Nephron (organoid): ENCODE data around the gene C1orf21.

Experiments
- H3K27ac Mint-ChIP-seq, 3 experiments: 2 replicates each; pipeline ENCODE4 v1.8.0; 2020; ENCODE audit warnings: mixed read lengths in 3 of 3, mild to moderate bottlenecking in 2 of 3, moderate library complexity in 1 of 3
- H3K27me3 Mint-ChIP-seq: 2 replicates; pipeline ENCODE4 v1.8.0; 2021; ENCODE audit warnings: low read depth, mild to moderate bottlenecking, moderate library complexity, mixed read lengths
- H3K36me3 Mint-ChIP-seq: 2 replicates; pipeline ENCODE4 v1.8.0; 2020; ENCODE audit warnings: low read depth, mixed read lengths
- H3K4me1 Mint-ChIP-seq: 2 replicates; pipeline ENCODE4 v1.8.0; 2020; ENCODE audit warnings: mixed read lengths
- H3K4me3 Mint-ChIP-seq, 3 experiments: 2 replicates each; pipeline ENCODE4 v1.8.0; 2020; ENCODE audit warnings: mild to moderate bottlenecking in 3 of 3, mixed read lengths in 3 of 3, moderate library complexity in 2 of 3
- H3K9me3 Mint-ChIP-seq: 2 replicates; pipeline ENCODE4 v1.8.0; 2020; ENCODE audit warnings: mixed read lengths
- TF ChIP-seq, protein P1 (sequence below), 3 experiments: fragments of 200-600 bp; sonication (generic); IDR thresholded peaks; one replicate each; pipeline ENCODE4 v1.5.0; 2021; ENCODE audit warnings: antibody characterized with exemption in 3 of 3; ENCODE audit not compliant: unreplicated experiment in 3 of 3

C1orf21 gene

DNA sequence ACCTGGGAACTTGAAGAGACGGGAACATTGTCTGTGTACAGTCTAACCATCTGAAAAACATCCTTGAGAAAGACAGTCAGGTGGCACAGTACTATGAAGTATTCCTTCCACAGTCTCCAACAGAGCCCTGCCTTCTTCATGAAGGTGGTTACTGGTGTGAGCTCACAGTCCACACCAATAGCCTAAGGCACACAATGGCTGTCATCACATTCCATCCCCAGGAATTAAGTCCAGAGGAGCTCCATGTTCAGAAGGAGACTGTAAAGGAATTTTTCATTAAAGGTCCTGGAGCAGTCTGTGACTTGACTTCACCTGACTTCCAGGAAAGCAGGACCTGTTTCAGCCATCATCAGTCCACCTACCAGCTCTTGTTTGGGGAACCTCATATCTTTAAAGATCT is 180.2 kb downstream of the C1orf21 start:
- H3K27ac Mint-ChIP-seq, result no peak overlapping the region
- H3K36me3 Mint-ChIP-seq, result no peaks in the 10 kb centered on the region
- H3K27me3 Mint-ChIP-seq, result no peaks in the 10 kb centered on the region
- H3K4me1 Mint-ChIP-seq, result peaks cover 15% of the 10 kb centered on the region
- H3K4me3 Mint-ChIP-seq, result no peak overlapping the region
- TF ChIP-seq, protein P1, sequence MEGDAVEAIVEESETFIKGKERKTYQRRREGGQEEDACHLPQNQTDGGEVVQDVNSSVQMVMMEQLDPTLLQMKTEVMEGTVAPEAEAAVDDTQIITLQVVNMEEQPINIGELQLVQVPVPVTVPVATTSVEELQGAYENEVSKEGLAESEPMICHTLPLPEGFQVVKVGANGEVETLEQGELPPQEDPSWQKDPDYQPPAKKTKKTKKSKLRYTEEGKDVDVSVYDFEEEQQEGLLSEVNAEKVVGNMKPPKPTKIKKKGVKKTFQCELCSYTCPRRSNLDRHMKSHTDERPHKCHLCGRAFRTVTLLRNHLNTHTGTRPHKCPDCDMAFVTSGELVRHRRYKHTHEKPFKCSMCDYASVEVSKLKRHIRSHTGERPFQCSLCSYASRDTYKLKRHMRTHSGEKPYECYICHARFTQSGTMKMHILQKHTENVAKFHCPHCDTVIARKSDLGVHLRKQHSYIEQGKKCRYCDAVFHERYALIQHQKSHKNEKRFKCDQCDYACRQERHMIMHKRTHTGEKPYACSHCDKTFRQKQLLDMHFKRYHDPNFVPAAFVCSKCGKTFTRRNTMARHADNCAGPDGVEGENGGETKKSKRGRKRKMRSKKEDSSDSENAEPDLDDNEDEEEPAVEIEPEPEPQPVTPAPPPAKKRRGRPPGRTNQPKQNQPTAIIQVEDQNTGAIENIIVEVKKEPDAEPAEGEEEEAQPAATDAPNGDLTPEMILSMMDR (IDR thresholded peaks at IDR 0.05; ENCODE audit: unreplicated experiment in 3 of 3), result no peak
- no peaks in the 10 kb centered on the region for H3K9me3 Mint-ChIP-seq

DNA sequence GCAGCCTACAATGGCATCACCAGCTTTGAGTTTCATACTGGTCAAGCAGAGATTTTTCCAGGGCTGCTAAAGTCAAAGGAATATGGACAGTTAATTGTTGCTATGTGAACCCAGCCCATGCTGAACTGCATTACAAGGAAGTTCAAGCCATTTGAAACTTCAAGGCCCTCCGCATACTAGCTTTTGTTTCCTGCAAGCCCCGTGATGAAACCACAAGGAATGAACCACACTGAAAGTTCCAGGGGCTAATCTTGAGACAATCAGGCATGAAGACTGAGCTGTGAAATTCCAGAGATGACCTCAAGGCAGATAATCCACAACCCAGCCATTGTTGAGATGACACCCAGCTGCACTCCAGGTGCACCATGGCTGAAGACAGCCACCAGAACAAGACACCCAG is 180.8 kb downstream of the C1orf21 start:
- H3K27ac Mint-ChIP-seq, result no peak overlapping the region
- H3K27me3 Mint-ChIP-seq, result no peaks in the 10 kb centered on the region
- no peak overlapping the region for H3K4me3 Mint-ChIP-seq
- TF ChIP-seq, protein P1 (IDR thresholded peaks at IDR 0.05; ENCODE audit: unreplicated experiment in 3 of 3), result no peak
- H3K9me3 Mint-ChIP-seq, result no peaks in the 10 kb centered on the region
- peaks cover 10% of the 10 kb centered on the region for H3K4me1 Mint-ChIP-seq
- no peaks in the 10 kb centered on the region for H3K36me3 Mint-ChIP-seq

DNA sequence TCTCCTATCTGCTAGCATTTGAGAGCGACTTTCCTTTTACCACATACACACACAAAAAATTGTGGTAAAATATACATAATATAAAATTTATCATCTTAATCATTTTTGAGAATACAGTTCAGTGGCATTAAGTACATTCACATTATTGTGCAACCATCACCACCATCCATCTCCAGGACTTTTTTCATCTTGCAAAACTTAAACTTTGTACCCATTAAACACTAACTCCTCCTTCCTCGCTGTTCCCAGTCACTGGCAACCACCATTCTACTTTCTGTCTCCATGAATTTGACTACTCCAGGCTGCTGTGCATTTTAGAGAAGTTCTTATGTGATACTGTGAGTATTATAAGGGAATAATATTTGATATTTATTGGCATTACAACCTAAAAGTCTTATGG is 181.3 kb downstream of the C1orf21 start:
- TF ChIP-seq, protein P1 (IDR thresholded peaks at IDR 0.05; ENCODE audit: unreplicated experiment in 3 of 3), result no peak
- Mint-ChIP-seq H3K9me3 (no peaks in the 10 kb centered on the region), H3K36me3 (no peaks in the 10 kb centered on the region), H3K27me3 (no peaks in the 10 kb centered on the region), H3K4me1 (peaks cover 5% of the 10 kb centered on the region), H3K4me3 (no peak overlapping the region), H3K27ac (no peak overlapping the region)

DNA sequence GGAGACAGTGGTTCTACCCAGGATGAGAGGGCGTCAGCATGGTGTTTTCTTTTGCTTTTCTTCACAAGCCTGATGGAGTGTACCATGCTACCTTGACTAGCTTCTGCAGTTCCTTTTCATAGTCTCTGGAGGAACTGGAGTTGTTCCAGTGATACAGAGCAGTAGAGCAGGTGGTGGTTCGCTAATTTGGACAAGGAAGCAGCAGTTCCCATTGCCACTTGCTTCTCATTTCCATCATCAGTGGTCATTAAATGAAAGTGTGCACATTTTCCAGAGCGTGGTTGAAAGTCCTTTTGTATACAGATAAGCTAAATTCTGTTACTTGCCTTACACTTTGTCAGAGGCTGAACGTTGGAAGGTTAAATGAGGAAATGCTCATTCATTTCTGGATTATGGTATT is 182.3 kb downstream of the C1orf21 start:
- Mint-ChIP-seq H3K36me3 (no peaks in the 10 kb centered on the region), H3K4me3 (no peak overlapping the region), H3K9me3 (no peaks in the 10 kb centered on the region), H3K27me3 (no peaks in the 10 kb centered on the region), H3K27ac (no peak overlapping the region), H3K4me1 (no peaks in the 10 kb centered on the region)
- TF ChIP-seq, protein P1 (IDR thresholded peaks at IDR 0.05; ENCODE audit: unreplicated experiment in 3 of 3), result no peak

DNA sequence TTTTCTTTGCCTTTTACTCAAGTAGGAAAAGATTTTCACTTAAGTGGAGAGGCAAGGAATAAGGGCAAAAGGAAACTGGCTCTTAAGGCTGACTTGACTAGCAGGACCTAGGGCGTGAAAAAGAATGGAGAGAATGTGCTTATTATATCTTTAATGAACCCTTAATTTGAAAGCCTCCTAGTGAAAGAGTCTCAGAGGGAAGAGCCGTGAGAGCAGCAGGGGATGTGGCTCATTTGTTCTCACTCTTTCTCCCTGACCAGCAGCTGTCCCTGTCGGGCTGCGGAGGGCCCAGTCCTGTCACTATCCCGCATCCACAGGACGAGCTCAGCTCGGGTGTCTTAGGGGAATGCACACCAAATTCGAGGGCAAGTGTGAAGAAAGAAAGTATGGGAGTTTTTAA is 187.8 kb downstream of the C1orf21 start:
- Mint-ChIP-seq H3K27me3 (no peaks in the 10 kb centered on the region), H3K9me3 (no peaks in the 10 kb centered on the region), H3K36me3 (no peaks in the 10 kb centered on the region), H3K27ac (no peak overlapping the region), H3K4me3 (no peak overlapping the region), H3K4me1 (peaks cover 17% of the 10 kb centered on the region)
- TF ChIP-seq, protein P1 (IDR thresholded peaks at IDR 0.05; ENCODE audit: unreplicated experiment in 3 of 3), result no peak

DNA sequence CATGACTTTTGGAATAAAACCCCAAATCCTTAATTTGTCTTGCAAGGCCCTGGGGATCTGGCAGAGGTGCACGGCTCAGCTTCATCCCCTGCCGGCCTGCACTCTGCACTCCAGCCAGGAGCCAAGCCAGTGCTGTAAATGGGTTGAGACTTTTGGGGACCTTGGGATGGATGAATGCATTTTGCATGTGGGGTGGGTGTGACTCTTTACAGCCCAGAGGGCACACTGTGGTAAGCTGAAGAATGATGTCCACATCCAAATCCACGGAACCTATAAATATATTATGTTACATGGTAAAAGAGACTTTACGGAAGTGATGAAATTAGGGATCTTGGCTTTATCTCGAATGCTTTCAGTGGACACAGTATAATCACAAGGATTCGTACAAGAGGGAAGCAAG is 190.0 kb downstream of the C1orf21 start:
- H3K4me3 Mint-ChIP-seq, result no peak overlapping the region
- no peaks in the 10 kb centered on the region for H3K27me3 Mint-ChIP-seq
- H3K36me3 Mint-ChIP-seq, result peaks cover 7% of the 10 kb centered on the region
- TF ChIP-seq, protein P1 (IDR thresholded peaks at IDR 0.05; ENCODE audit: unreplicated experiment in 3 of 3), result no peak
- peaks cover 17% of the 10 kb centered on the region for H3K4me1 Mint-ChIP-seq
- H3K9me3 Mint-ChIP-seq, result peaks cover 7% of the 10 kb centered on the region
- H3K27ac Mint-ChIP-seq, result no peak overlapping the region
